OCI-LY1 (cell line): Measurements from ENCODE around the gene KRTAP5-4.
"Not testable (repeated sequence)": the region's sequence is repeated elsewhere in the genome, so short reads cannot be mapped to it uniquely, and the experiment has no call there.

Experiments used
- EZH2 ChIP-seq: fragments of 200-600 bp; sonication (generic), shearing (Covaris generic); IDR thresholded peaks from 2 replicates; pipeline ENCODE4 v1.8.0; 2017; ENCODE audit warnings: borderline replicate concordance, mixed run types, mild to moderate bottlenecking, antibody characterized with exemption, low read length, moderate library complexity, mixed read lengths
- TF ChIP-seq, protein P1 (sequence below): fragments of 200-600 bp; sonication (generic), shearing (Covaris generic); IDR thresholded peaks from 2 replicates; pipeline ENCODE4 v1.5.1; 2017; ENCODE audit warnings: mild to moderate bottlenecking, antibody characterized with exemption, low read length, moderate library complexity, mixed read lengths

DNA sequence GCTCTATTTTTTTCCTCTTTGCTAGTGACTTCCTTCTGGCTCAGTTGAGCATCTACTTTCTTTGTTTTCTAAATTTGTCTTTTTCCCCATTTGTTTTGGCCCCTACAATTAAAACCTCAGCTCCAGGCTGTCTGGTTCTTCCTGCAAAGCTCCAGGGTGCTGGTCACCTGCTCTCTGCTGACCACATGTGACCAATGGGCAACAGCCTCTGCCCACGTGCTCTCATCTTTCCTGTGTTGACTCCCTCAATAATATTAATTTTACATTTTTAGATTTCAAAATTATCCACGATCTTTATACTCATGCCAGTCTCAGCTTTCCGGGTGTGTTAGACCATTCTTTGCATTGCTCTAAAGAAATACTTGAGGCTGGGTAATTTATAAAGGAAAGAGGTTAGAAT lies 23.5 kb downstream of the KRTAP5-4 start:
- TF ChIP-seq, protein P1, sequence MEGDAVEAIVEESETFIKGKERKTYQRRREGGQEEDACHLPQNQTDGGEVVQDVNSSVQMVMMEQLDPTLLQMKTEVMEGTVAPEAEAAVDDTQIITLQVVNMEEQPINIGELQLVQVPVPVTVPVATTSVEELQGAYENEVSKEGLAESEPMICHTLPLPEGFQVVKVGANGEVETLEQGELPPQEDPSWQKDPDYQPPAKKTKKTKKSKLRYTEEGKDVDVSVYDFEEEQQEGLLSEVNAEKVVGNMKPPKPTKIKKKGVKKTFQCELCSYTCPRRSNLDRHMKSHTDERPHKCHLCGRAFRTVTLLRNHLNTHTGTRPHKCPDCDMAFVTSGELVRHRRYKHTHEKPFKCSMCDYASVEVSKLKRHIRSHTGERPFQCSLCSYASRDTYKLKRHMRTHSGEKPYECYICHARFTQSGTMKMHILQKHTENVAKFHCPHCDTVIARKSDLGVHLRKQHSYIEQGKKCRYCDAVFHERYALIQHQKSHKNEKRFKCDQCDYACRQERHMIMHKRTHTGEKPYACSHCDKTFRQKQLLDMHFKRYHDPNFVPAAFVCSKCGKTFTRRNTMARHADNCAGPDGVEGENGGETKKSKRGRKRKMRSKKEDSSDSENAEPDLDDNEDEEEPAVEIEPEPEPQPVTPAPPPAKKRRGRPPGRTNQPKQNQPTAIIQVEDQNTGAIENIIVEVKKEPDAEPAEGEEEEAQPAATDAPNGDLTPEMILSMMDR, result not testable (repeated sequence)
- TF ChIP-seq EZH2, result not testable (repeated sequence)
